ENCODE measurements around the gene CEP170B.
"Not testable (repeated sequence)": the region's sequence is repeated elsewhere in the genome, so short reads cannot be mapped to it uniquely, and the experiment has no call there.

CEP170B gene

GRCh38 chr14:104855532-104856090 is 9.5 kb upstream of the CEP170B start:
- DNase-seq (ENCODE audit: low read depth in 1 of 2, low spot score in 1 of 2), result no peak
- in situ Hi-C loops (cut with HindIII; ENCODE audit: low pct_unique_long_range_greater_than_20kb, low sequenced_read_pairs), result no loop called here
- no peak for TF ChIP-seq JUND (IDR thresholded peaks at IDR 0.05; ENCODE audit: low read depth)

- no peak for TF ChIP-seq JUND (IDR thresholded peaks at IDR 0.05; ENCODE audit: low read depth)
- in situ Hi-C loops (cut with HindIII; ENCODE audit: low pct_unique_long_range_greater_than_20kb, low sequenced_read_pairs), result no loop called here
- no peak for DNase-seq (ENCODE audit: low read depth in 1 of 2, low spot score in 1 of 2)
Measured at GRCh38 chr14:104856157-104856868, 8.8 kb upstream of the CEP170B start.

- in situ Hi-C loops (cut with HindIII; ENCODE audit: low pct_unique_long_range_greater_than_20kb, low sequenced_read_pairs), result no loop called here
- no peak for TF ChIP-seq JUND (IDR thresholded peaks at IDR 0.05; ENCODE audit: low read depth)
- no peak for DNase-seq (ENCODE audit: low read depth in 1 of 2, low spot score in 1 of 2)
Measured at GRCh38 chr14:104856869-104857860, 7.9 kb upstream of the CEP170B start.

- DNase-seq (ENCODE audit: low read depth in 1 of 2, low spot score in 1 of 2); in situ Hi-C loops (cut with HindIII; ENCODE audit: low pct_unique_long_range_greater_than_20kb, low sequenced_read_pairs): not testable (repeated sequence)
Measured at GRCh38 chr14:104857931-104858330, 7.1 kb upstream of the CEP170B start.

- in situ Hi-C loops (cut with HindIII; ENCODE audit: low pct_unique_long_range_greater_than_20kb, low sequenced_read_pairs), result no loop called here
- no peak for TF ChIP-seq JUND (IDR thresholded peaks at IDR 0.05; ENCODE audit: low read depth)
Measured at GRCh38 chr14:104858811-104859426, 6.1 kb upstream of the CEP170B start.

GRCh38 chr14:104859900-104860299 is 5.2 kb upstream of the CEP170B start:
- no peak for TF ChIP-seq JUND (IDR thresholded peaks at IDR 0.05; ENCODE audit: low read depth)
- in situ Hi-C loops (cut with HindIII; ENCODE audit: low pct_unique_long_range_greater_than_20kb, low sequenced_read_pairs), result no loop called here
- no peak for DNase-seq (ENCODE audit: low read depth in 1 of 2, low spot score in 1 of 2)

More at GRCh38 chr14:104858811-104859426, 6.1 kb upstream of the CEP170B start:
- no peak for DNase-seq (ENCODE audit: low read depth in 1 of 2, low spot score in 1 of 2)

GRCh38 chr14:104860414-104860813 is 4.7 kb upstream of the CEP170B start:
- no peak for TF ChIP-seq JUND (IDR thresholded peaks at IDR 0.05; ENCODE audit: low read depth)
- in situ Hi-C loops (cut with HindIII; ENCODE audit: low pct_unique_long_range_greater_than_20kb, low sequenced_read_pairs), result no loop called here
- DNase-seq (ENCODE audit: low read depth in 1 of 2, low spot score in 1 of 2), result no peak

- no peak for DNase-seq (ENCODE audit: low read depth in 1 of 2, low spot score in 1 of 2)
- in situ Hi-C loops (cut with HindIII; ENCODE audit: low pct_unique_long_range_greater_than_20kb, low sequenced_read_pairs), result no loop called here
- no peak for TF ChIP-seq JUND (IDR thresholded peaks at IDR 0.05; ENCODE audit: low read depth)
Measured at GRCh38 chr14:104863131-104863862, 1.8 kb upstream of the CEP170B start.

- DNase-seq (ENCODE audit: low read depth in 1 of 2, low spot score in 1 of 2), result no peak
- in situ Hi-C loops (cut with HindIII; ENCODE audit: low pct_unique_long_range_greater_than_20kb, low sequenced_read_pairs), result no loop called here
- TF ChIP-seq JUND (IDR thresholded peaks at IDR 0.05; ENCODE audit: low read depth), result no peak
Measured at GRCh38 chr14:104863923-104864266, 1.2 kb upstream of the CEP170B start.

GRCh38 chr14:104864267-104865080 is 594 bp upstream of the CEP170B start:
- peak; percentile 86 to 91 for DNase-seq (ENCODE audit: low read depth in 1 of 2, low spot score in 1 of 2)
- in situ Hi-C loops (cut with HindIII; ENCODE audit: low pct_unique_long_range_greater_than_20kb, low sequenced_read_pairs), result no loop called here
- no peak for TF ChIP-seq JUND (IDR thresholded peaks at IDR 0.05; ENCODE audit: low read depth)

Data from T47D (cell line).